ENCODE data around the gene POTEI.
"Not testable (repeated sequence)": the region's sequence is repeated elsewhere in the genome, so short reads cannot be mapped to it uniquely, and the experiment has no call there.

The POTEI gene

GRCh38 chr2:130509228-130509627, at the start of gene POTEI:
POTEI (minus strand) TSS chr2:130509328; CDS start chr2:130509235, 93 bp downstream.
- not testable (repeated sequence) for DNase-seq

- DNase-seq: not testable (repeated sequence)
These were observed 47.3 kb upstream of the POTEI start for GRCh38 chr2:130556441-130556840.

GRCh38 chr2:130554178-130554577, 45.0 kb upstream of the POTEI start:
- not testable (repeated sequence) for DNase-seq

GRCh38 chr2:130549475-130549874, 40.3 kb upstream of the POTEI start:
- DNase-seq: not testable (repeated sequence)

GRCh38 chr2:130548418-130548817, 39.3 kb upstream of the POTEI start:
- DNase-seq: not testable (repeated sequence)

GRCh38 chr2:130544978-130545377, 35.9 kb upstream of the POTEI start:
- DNase-seq: not testable (repeated sequence)

GRCh38 chr2:130543785-130544528, 34.8 kb upstream of the POTEI start:
- not testable (repeated sequence) for DNase-seq

- not testable (repeated sequence) for DNase-seq
These were observed 33.7 kb upstream of the POTEI start for GRCh38 chr2:130542789-130543188.

- not testable (repeated sequence) for DNase-seq
These were observed 29.1 kb upstream of the POTEI start for GRCh38 chr2:130538271-130538670.

- DNase-seq: not testable (repeated sequence)
These were observed 27.5 kb upstream of the POTEI start for GRCh38 chr2:130536654-130537053.

- not testable (repeated sequence) for DNase-seq
These were observed 22.5 kb upstream of the POTEI start for GRCh38 chr2:130531672-130532071.

GRCh38 chr2:130531225-130531624, 22.1 kb upstream of the POTEI start:
- not testable (repeated sequence) for DNase-seq

GRCh38 chr2:130530212-130530611, 21.1 kb upstream of the POTEI start:
- not testable (repeated sequence) for DNase-seq

- not testable (repeated sequence) for DNase-seq
These were observed 20.4 kb upstream of the POTEI start for GRCh38 chr2:130529545-130529944.

GRCh38 chr2:130527365-130527967, 18.3 kb upstream of the POTEI start:
- DNase-seq: not testable (repeated sequence)

GRCh38 chr2:130522390-130522789, 13.3 kb upstream of the POTEI start:
- not testable (repeated sequence) for DNase-seq

GRCh38 chr2:130520992-130521391, 11.9 kb upstream of the POTEI start, which contains the start of gene CFC1B:
CFC1B (plus strand) TSS chr2:130521222; CDS start chr2:130521485, 263 bp downstream.
- DNase-seq: not testable (repeated sequence)

GRCh38 chr2:130518516-130519106, 9.5 kb upstream of the POTEI start:
- not testable (repeated sequence) for DNase-seq

- not testable (repeated sequence) for DNase-seq
These were observed 2.8 kb upstream of the POTEI start for GRCh38 chr2:130511747-130512451.

- DNase-seq: not testable (repeated sequence)
These were observed 1.9 kb upstream of the POTEI start for GRCh38 chr2:130510807-130511746.

GRCh38 chr2:130491073-130491472, 18.1 kb downstream of the POTEI start:
- DNase-seq: not testable (repeated sequence)

GRCh38 chr2:130455413-130455812, 53.7 kb downstream of the POTEI start:
- not testable (repeated sequence) for DNase-seq
